Head of caudate nucleus (tissue), 42 donors: ENCODE results near the gene PRKACG.

Experiments used
- DNase-seq, 42 donors: peaks; one replicate each; pipeline versions ENCODE4 v3.0.0 to v3.0.0-alpha.2; 2020 to 2021; ENCODE audit warnings: mixed read lengths in 7 of 42
- intact Hi-C: fragments of 100-400 bp; cut with DNase I; formaldehyde crosslinking; loops from one replicate; pipeline ENCODE4 v1.15.0; 2022

The PRKACG gene

GRCh38 chr9:68964765-68965164, 49.1 kb downstream of the PRKACG start:
- no peak for DNase-seq
- intact Hi-C loops, result no loop called here

GRCh38 chr9:68964102-68964541, 49.8 kb downstream of the PRKACG start:
- no peak for DNase-seq
- intact Hi-C loops, result no loop called here

GRCh38 chr9:68963416-68963815, 50.5 kb downstream of the PRKACG start:
- no peak for DNase-seq
- intact Hi-C loops, result no loop called here
